Mesenchymal stem cell (in vitro differentiated cells and primary cell): Measurements from ENCODE around the gene LRP1.

Experiments used
- DNase-seq: peaks from one replicate; pipeline ENCODE4 v3.0.0-alpha.2; 2013
- H2AFZ ChIP-seq: one replicate; pipeline ENCODE4 v1.6.1; 2013; ENCODE audit warnings: low read depth, mild to moderate bottlenecking, control low read depth, inconsistent platforms, low read length, moderate library complexity
- H2AK5ac ChIP-seq: 2 replicates; pipeline ENCODE4 v1.6.1; 2013; ENCODE audit warnings: low read length, moderate library complexity, mild to moderate bottlenecking, inconsistent platforms; ENCODE audit not compliant: severe bottlenecking
- H2BK120ac ChIP-seq: one replicate; pipeline ENCODE4 v1.6.1; 2013; ENCODE audit warnings: low read depth, mild to moderate bottlenecking, inconsistent platforms, low read length, moderate library complexity
- H2BK12ac ChIP-seq, 2 experiments: one replicate each; pipeline ENCODE4 v1.6.1; 2013; ENCODE audit warnings: inconsistent platforms in 2 of 2, low read length in 2 of 2, mild to moderate bottlenecking in 2 of 2, moderate library complexity in 2 of 2, control low read depth in 1 of 2
- H2BK15ac ChIP-seq: one replicate; pipeline ENCODE4 v1.6.1; 2013; ENCODE audit warnings: mild to moderate bottlenecking, low read depth, inconsistent platforms; ENCODE audit not compliant: poor library complexity, severe bottlenecking
- H2BK5ac ChIP-seq: 2 replicates; pipeline ENCODE4 v1.6.1; 2013; ENCODE audit warnings: low read depth, mild to moderate bottlenecking, low read length, control low read depth, inconsistent platforms; ENCODE audit not compliant: poor library complexity, severe bottlenecking
- H3K14ac ChIP-seq, 2 experiments: one replicate each; pipeline ENCODE4 v1.6.1; 2013; ENCODE audit warnings: inconsistent platforms in 2 of 2, low read length in 2 of 2, control low read depth in 1 of 2, mild to moderate bottlenecking in 1 of 2, moderate library complexity in 1 of 2
- H3K18ac ChIP-seq, 2 experiments: one replicate each; pipeline ENCODE4 v1.6.1; 2013; ENCODE audit warnings: inconsistent platforms in 2 of 2, low read length in 2 of 2, control low read depth in 1 of 2, low read depth in 1 of 2, mild to moderate bottlenecking in 1 of 2
- H3K23ac ChIP-seq, 2 experiments: one replicate each; pipeline ENCODE4 v1.6.1; 2013; ENCODE audit warnings: inconsistent platforms in 2 of 2, low read length in 2 of 2, mild to moderate bottlenecking in 2 of 2, moderate library complexity in 2 of 2, control low read depth in 1 of 2
- H3K27ac ChIP-seq: 2 replicates; pipeline ENCODE4 v1.5.1; 2013; ENCODE audit warnings: mild to moderate bottlenecking, moderate library complexity, low read length, control low read depth, inconsistent platforms; ENCODE audit not compliant: poor library complexity, severe bottlenecking
- H3K27me3 ChIP-seq, 2 experiments: 2 replicates each; pipeline versions ENCODE4 v1.6.1 to v1.7.0; 2013; ENCODE audit warnings: low read length in 2 of 2, mild to moderate bottlenecking in 2 of 2, moderate library complexity in 2 of 2, control low read depth in 1 of 2, inconsistent platforms in 1 of 2; ENCODE audit not compliant: control insufficient read depth in 1 of 2, insufficient read depth in 1 of 2
- H3K36me3 ChIP-seq, 2 experiments: 2 replicates each; pipeline versions ENCODE4 v1.6.1 to v1.7.0; 2013; ENCODE audit warnings: low read length in 2 of 2, control low read depth in 1 of 2, inconsistent platforms in 1 of 2, low read depth in 1 of 2, mild to moderate bottlenecking in 1 of 2; ENCODE audit not compliant: insufficient read depth in 2 of 2, control insufficient read depth in 1 of 2
- H3K4ac ChIP-seq, 2 experiments: one replicate each; pipeline ENCODE4 v1.6.1; 2013; ENCODE audit warnings: inconsistent platforms in 2 of 2, low read length in 2 of 2, mild to moderate bottlenecking in 2 of 2, moderate library complexity in 2 of 2, control low read depth in 1 of 2, low read depth in 1 of 2
- H3K4me1 ChIP-seq: 2 replicates; pipeline ENCODE4 v1.6.1; 2013; ENCODE audit warnings: low read depth, low read length, control low read depth; ENCODE audit not compliant: control insufficient read depth, insufficient read depth
- H3K4me2 ChIP-seq: 2 replicates; pipeline ENCODE4 v1.6.1; 2013; ENCODE audit warnings: low read length, mild to moderate bottlenecking, inconsistent platforms; ENCODE audit not compliant: poor library complexity, severe bottlenecking
- H3K4me3 ChIP-seq, 2 experiments: 2 replicates each; pipeline versions ENCODE4 v1.5.1 to v1.7.0; 2013; ENCODE audit warnings: low read length in 2 of 2, mild to moderate bottlenecking in 2 of 2, control low read depth in 1 of 2, low read depth in 1 of 2; ENCODE audit not compliant: insufficient read depth in 1 of 2
- H3K79me1 ChIP-seq: replicated peaks from 2 replicates; pipeline ENCODE4 v1.6.1; 2013; ENCODE audit warnings: mild to moderate bottlenecking, control low read depth, low read length, inconsistent platforms; ENCODE audit not compliant: poor library complexity, severe bottlenecking
- H3K9ac ChIP-seq: 2 replicates; pipeline ENCODE4 v1.7.0; 2013; ENCODE audit warnings: mild to moderate bottlenecking, low read length, moderate library complexity
- H3K9me3 ChIP-seq: 2 replicates; pipeline ENCODE4 v1.7.0; 2013; ENCODE audit warnings: mild to moderate bottlenecking, low read length; ENCODE audit not compliant: control insufficient read depth
- H4K8ac ChIP-seq: one replicate; pipeline ENCODE4 v1.6.1; 2013; ENCODE audit warnings: inconsistent platforms, mild to moderate bottlenecking, low read length, moderate library complexity
- H4K91ac ChIP-seq: one replicate; pipeline ENCODE4 v1.6.1; 2013; ENCODE audit warnings: mild to moderate bottlenecking, low read length, inconsistent platforms
- WGBS: methylation state at CpG from one replicate; pipeline ENCODE4 v1.1.7; 2013; ENCODE audit warnings: mixed read lengths; 5-methylcytosine and 5-hydroxymethylcytosine counted together

Gene LRP1

DNA sequence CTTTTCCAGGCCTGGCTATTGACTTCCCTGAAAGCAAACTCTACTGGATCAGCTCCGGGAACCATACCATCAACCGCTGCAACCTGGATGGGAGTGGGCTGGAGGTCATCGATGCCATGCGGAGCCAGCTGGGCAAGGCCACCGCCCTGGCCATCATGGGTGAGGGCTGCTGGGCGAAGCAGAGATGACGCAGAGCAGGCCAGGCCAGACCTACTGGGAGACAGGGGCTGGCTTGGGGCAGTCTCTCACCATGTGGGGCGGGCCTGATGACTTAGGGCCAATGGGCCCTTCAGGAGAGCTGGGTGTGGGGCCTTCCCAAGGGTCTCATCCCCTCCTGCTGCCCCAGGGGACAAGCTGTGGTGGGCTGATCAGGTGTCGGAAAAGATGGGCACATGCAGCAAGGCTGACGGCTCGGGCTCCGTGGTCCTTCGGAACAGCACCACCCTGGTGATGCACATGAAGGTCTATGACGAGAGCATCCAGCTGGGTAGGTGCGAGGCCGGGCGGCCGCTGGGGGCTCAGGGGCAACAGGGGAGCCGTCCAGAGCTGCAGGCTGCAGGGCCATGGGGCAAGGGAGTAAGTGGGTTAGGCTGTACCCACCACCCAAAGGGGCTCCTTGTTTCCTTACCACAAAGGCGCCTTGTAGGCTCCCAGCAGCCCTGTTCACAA is 52.2 kb downstream of the LRP1 start:
- H3K9me3 ChIP-seq: no peaks in the 10 kb centered on the region
- no peak overlapping the region for H3K18ac ChIP-seq
- H3K4ac ChIP-seq: no peak overlapping the region
- no peak for DNase-seq
- H3K14ac ChIP-seq: no peak overlapping the region
- no peak overlapping the region for H2BK120ac ChIP-seq
- H2BK5ac ChIP-seq: no peak overlapping the region
- no peak overlapping the region for H3K4me3 ChIP-seq
- peaks cover 16% of the 10 kb centered on the region for H3K79me1 ChIP-seq
- H2BK15ac ChIP-seq: no peak overlapping the region
- H4K8ac ChIP-seq: no peak overlapping the region
- H3K27ac ChIP-seq: no peak overlapping the region
- no peak overlapping the region for H3K23ac ChIP-seq
- H3K4me2 ChIP-seq: no peak overlapping the region
- H4K91ac ChIP-seq: no peak overlapping the region
- no peak overlapping the region for H2AK5ac ChIP-seq
- no peaks in the 10 kb centered on the region for H3K4me1 ChIP-seq
- no peak overlapping the region for H2BK12ac ChIP-seq
- H3K36me3 ChIP-seq: peaks cover 89 to 100% of the 10 kb centered on the region in 2 experiments
- peak overlapping the region; percentile 50 for H3K9ac ChIP-seq
- no peak overlapping the region for H2AFZ ChIP-seq
- no peaks in the 10 kb centered on the region for H3K27me3 ChIP-seq
- 99% methylated on average over 20 of the region's 20 CpGs for WGBS

DNA sequence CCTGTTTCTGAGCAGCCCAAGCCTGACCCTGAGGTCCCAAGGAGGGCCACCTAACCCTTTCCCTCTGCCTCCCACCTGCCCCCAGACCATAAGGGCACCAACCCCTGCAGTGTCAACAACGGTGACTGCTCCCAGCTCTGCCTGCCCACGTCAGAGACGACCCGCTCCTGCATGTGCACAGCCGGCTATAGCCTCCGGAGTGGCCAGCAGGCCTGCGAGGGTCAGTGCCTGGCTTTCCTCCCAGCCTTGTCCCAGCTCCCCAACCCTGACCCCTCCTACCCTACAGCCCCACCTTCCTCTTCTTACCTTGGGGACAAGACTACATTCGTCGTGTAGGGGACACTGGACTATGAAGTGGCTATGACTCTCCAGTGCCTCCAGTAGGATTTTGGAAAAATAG is 52.8 kb downstream of the LRP1 start:
- Histone ChIP-seq H2BK15ac (no peak overlapping the region), H2AK5ac (no peak overlapping the region), H3K14ac (no peak overlapping the region), H3K4ac (no peak overlapping the region), H2AFZ (no peak overlapping the region), H3K27ac (no peak overlapping the region), H3K79me1 (peaks cover 16% of the 10 kb centered on the region), H3K27me3 (no peaks in the 10 kb centered on the region), H3K9ac (peak overlapping the region; percentile 50), H3K4me2 (no peak overlapping the region), H2BK12ac (no peak overlapping the region), H3K9me3 (no peaks in the 10 kb centered on the region), H4K8ac (no peak overlapping the region), H2BK5ac (no peak overlapping the region), H3K4me1 (no peaks in the 10 kb centered on the region), H3K23ac (no peak overlapping the region), H3K18ac (no peak overlapping the region), H2BK120ac (no peak overlapping the region), H3K36me3 (peaks cover 89 to 100% of the 10 kb centered on the region in 2 experiments), H4K91ac (no peak overlapping the region), H3K4me3 (no peak overlapping the region)
- DNase-seq: no peak
- 90% methylated on average over 9 of the region's 9 CpGs for WGBS

DNA sequence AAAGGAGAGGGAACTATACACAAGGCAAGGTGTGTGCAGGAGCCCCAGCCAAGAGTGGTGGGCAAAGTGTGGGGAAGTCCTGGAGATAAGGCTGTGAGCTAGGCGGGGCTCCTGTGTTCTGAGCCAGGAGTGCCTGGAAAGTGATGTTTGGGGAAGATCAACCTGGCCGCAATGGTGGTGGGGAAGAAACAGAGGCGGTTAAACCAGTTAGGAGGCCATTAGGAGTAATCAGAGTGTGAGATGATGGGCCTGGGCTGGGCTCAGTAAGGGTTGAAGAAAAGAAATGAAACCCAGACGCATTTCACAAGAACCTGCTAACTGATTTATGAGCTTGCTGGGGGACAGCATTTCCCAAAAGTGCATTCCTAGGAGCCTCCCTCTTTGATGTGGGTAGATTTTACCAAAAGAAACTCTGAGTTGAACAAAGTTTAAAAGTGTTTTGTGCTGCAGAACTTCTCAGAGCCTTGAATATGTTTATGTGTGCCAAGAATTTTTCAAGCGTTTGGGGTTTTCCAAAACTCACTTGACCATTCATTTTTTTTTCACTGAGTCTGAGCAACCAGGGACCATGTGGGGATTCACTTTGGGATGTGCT is 53.4 kb downstream of the LRP1 start:
- Histone ChIP-seq H3K36me3 (peaks cover 90 to 100% of the 10 kb centered on the region in 2 experiments), H3K14ac (no peak overlapping the region), H3K9me3 (no peaks in the 10 kb centered on the region), H2AFZ (no peak overlapping the region), H3K27ac (no peak overlapping the region), H2BK120ac (no peak overlapping the region), H2BK5ac (no peak overlapping the region), H2BK15ac (no peak overlapping the region), H4K91ac (no peak overlapping the region), H3K79me1 (peaks cover 16% of the 10 kb centered on the region), H3K27me3 (no peaks in the 10 kb centered on the region), H3K23ac (no peak overlapping the region), H4K8ac (no peak overlapping the region), H2BK12ac (no peak overlapping the region), H3K4ac (no peak overlapping the region), H3K4me1 (no peaks in the 10 kb centered on the region), H2AK5ac (no peak overlapping the region), H3K9ac (peak overlapping the region; percentile 50), H3K4me3 (no peak overlapping the region), H3K18ac (no peak overlapping the region), H3K4me2 (no peak overlapping the region)
- DNase-seq: no peak
- 82% methylated on average over 5 of the region's 5 CpGs for WGBS

DNA sequence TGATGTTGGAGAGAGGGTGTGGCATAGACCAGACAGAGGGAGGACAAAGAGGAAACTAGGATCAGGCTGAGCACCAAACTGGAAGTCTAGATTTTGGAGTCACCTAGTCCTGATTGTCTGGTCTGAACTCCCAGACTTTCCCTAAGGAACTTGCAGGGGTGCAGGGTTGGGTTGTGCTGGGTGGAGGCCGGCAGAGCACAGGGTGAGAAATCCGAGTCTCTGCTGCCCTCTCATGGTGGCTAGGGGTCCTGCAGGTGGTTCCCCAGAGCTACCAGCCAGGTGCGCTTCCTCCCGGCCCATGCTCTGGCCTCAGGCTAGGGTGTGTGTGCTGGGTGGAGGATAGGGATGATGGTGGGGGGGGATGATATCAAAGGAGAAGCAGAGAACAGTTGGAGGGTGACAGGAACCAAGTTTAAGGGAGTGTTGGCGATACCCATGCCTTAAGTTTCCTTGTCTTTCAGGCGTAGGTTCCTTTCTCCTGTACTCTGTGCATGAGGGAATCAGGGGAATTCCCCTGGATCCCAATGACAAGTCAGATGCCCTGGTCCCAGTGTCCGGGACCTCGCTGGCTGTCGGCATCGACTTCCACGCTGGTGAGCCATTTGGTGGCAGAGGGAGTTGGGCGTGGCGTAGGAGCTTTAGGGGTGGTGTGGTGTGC is 54.8 kb downstream of the LRP1 start:
- no peak overlapping the region for H3K23ac ChIP-seq
- no peak overlapping the region for H2AK5ac ChIP-seq
- no peak overlapping the region for H3K14ac ChIP-seq
- H4K91ac ChIP-seq: no peak overlapping the region
- no peak overlapping the region for H3K9ac ChIP-seq
- no peak overlapping the region for H2BK5ac ChIP-seq
- H3K27ac ChIP-seq: no peak overlapping the region
- H3K4ac ChIP-seq: no peak overlapping the region
- peaks cover 11% of the 10 kb centered on the region for H3K79me1 ChIP-seq
- H2BK15ac ChIP-seq: no peak overlapping the region
- H2BK12ac ChIP-seq: no peak overlapping the region
- no peaks in the 10 kb centered on the region for H3K27me3 ChIP-seq
- H4K8ac ChIP-seq: no peak overlapping the region
- DNase-seq: peak; percentile 65
- no peaks in the 10 kb centered on the region for H3K9me3 ChIP-seq
- no peak overlapping the region for H2BK120ac ChIP-seq
- no peak overlapping the region for H3K4me2 ChIP-seq
- no peak overlapping the region for H2AFZ ChIP-seq
- H3K4me1 ChIP-seq: no peaks in the 10 kb centered on the region
- H3K18ac ChIP-seq: no peak overlapping the region
- WGBS: 75% methylated on average over 13 of the region's 13 CpGs
- no peak overlapping the region for H3K4me3 ChIP-seq
- H3K36me3 ChIP-seq: peaks cover 90 to 100% of the 10 kb centered on the region in 2 experiments
